GM18499 (cell line): ENCODE results near the gene ME3.

Source experiments
- ATAC-seq: cut with Tn5 transposase; IDR thresholded peaks from one replicate; pipeline ENCODE4 v1.9.1; 2021; ENCODE audit warnings: moderate number of reproducible peaks; ENCODE audit not compliant: insufficient read depth, unreplicated experiment

Gene ME3

GRCh38 chr11:86592659-86593451 lies 79.6 kb downstream of the ME3 start:
- peak; percentile 96 for ATAC-seq

DNA sequence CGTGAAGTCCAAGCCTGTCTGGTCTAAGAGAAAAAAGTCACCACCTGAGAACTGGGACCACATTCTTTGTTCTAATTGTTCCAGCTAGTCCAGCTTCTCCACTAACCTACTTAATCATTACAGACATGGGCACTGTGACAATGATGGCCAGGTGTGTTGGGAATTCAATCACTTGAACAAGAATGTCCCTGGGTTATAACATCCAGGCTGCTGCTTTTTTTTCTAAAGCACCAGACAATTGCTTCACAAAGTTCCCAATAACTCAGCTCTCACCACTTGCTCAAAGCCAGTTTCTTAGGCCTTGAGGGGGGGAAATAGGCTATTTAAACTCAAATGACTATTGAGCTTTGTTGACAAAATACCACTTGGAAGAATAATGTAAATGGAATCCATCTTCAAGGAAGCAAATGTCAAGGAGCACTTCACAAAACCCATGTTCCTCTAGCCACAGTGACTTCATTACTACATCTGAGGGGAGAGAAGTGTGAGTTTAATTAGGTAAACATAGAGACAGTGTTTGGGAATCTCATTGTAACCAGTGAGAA lies 80.3 kb downstream of the ME3 start:
- ATAC-seq = no peak

DNA sequence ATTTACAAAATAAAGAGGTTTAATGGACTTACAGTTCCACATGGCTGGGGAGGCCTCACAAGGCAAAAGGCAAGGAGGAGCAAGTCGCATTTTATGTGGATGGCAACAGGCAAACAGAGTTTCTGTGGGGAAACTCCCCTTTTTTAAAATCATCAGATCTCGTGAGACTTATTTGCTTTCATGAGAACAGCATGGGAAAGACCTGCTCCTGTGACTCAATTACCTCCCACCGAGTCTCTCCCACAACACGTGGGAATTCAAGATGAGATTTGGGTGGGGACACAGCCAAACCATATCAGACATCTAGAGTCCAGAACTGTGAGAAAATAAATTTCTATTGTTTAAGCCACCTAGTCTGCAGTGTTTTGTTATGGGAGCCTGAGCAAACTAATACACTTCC lies 80.8 kb downstream of the ME3 start:
- ATAC-seq = no peak

DNA sequence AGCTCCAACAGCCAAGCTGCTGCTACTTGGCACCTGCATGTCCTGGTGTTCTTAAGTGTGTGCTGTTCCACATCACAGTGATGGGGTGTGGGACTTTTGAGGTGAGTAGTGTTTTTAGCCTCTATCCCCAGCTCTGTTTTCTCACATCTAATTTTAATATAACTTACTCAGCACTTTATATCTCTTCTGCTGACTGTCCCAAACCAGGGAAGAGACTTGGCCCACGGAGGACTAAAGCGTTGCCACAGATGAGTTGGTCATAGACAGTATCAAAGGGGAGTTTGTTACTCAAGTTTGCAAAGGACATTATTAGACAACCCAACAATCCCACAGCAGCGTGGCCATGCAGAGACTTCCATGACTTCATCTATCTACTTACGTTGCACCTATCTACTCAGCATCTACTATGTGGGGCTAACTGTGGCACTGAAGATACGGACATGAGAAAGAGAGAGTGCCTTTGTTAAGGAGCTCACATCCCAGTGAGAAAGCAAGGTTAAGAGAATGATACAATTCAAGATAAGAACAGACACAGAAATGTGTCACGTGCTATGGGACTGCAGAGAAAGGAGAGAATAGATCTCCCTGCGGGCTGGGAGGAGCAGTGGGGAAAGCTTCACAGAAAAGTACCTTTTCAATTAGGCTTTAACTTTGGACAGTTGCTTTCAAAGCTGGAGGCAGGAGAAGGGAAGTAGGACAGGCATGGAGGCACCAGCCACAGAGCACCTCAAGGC lies 82.4 kb downstream of the ME3 start:
- no peak for ATAC-seq

- no peak for ATAC-seq
Observed at GRCh38 chr11:86589204-86589603, 83.2 kb downstream of the ME3 start.

GRCh38 chr11:86588566-86589090 lies 83.8 kb downstream of the ME3 start:
- no peak for ATAC-seq

GRCh38 chr11:86587264-86588193 lies 84.9 kb downstream of the ME3 start:
- ATAC-seq = no peak

GRCh38 chr11:86586307-86586706 lies 86.1 kb downstream of the ME3 start:
- ATAC-seq = no peak

DNA sequence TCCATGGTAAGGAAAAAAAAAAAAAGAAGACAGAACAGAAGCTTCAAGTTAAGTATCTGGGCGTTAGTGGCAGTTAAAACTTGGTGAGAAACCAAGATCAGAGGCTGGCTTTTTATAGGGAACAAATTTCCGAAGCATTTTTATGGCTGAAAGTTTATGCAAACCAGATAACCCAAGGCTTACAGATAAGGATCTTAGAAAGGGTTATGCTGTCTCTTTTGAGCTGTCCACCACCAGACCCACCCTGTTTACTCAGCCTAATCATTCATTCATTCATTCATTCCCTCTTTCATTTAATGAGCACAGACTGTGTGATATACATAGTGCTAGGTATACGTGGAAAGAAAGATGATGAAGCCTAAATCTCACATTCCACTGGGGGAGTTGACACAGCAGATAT lies 89.5 kb downstream of the ME3 start:
- ATAC-seq = no peak

DNA sequence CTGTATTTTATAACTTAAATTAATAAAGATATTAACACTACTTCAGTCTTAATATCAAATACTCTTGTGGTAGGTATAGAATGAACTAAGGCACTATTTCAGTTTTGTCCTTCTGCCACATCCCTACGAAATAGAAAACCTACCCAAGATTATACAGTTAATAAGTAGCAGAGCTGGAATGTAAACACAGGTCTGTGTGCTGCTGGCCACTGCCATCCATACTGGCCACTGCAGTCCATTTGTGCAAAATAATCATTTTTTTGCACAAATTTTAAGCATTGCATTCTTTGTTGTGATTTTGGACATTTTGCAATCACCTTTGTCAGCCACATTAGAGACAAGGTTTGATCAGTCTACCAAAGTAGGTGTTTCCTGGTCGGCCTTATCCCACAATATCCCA lies 91.9 kb downstream of the ME3 start:
- no peak for ATAC-seq

- ATAC-seq = no peak
Observed at GRCh38 chr11:86579406-86579731, 93.0 kb downstream of the ME3 start.

- no peak for ATAC-seq
Observed at GRCh38 chr11:86578727-86579405, 93.5 kb downstream of the ME3 start.

GRCh38 chr11:86577644-86578636 lies 94.5 kb downstream of the ME3 start:
- no peak for ATAC-seq

DNA sequence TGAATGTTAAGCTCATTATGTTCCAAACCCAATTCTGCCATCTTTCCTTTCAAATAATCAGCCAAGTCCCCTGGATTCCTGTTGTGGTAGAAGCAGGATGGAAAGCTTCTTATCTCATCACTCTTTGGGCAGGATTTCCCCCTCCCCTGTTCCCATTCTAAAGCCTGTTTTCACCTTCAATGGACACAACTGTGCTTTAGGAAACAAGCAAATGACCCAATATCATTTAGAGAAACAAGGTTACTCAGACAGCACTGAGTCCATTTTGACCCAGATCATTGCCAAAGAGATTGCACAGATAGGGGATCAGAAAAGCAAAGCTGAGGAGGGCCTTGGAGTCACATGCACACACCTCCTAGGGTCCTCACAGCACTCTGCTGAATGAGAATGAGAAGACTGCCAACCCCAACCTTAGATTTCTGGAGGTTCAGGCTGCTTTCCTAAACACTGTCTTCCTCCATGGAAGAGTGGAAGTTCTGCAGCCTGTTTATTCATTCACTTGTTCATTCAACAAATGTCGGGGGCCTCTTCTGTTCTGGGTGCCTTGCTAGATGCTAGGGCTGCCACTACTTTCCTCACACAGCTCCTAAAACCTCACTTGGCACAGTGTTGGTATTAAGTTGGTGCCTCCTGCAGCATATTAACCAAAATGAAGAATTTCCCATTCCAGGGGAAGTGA lies 95.3 kb downstream of the ME3 start:
- no peak for ATAC-seq

DNA sequence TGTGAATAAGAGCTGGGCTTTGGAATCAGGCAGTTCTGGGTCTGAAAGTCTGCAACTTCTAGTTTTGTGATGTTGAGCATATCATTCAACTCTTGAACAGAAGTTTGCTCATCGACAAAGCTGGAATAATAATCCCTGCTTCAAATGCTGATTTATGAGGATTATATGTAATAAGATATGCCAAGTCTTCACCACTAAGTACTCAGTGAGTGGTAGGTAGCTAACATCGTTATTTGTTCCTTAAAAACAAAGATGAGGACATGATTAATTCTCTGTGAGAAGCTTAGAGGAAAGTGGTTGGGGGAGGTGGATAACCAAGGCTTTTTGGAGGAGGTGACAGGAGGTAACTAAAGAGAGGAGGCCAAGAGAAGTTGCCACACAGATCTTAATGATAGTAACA lies 96.5 kb downstream of the ME3 start:
- no peak for ATAC-seq

DNA sequence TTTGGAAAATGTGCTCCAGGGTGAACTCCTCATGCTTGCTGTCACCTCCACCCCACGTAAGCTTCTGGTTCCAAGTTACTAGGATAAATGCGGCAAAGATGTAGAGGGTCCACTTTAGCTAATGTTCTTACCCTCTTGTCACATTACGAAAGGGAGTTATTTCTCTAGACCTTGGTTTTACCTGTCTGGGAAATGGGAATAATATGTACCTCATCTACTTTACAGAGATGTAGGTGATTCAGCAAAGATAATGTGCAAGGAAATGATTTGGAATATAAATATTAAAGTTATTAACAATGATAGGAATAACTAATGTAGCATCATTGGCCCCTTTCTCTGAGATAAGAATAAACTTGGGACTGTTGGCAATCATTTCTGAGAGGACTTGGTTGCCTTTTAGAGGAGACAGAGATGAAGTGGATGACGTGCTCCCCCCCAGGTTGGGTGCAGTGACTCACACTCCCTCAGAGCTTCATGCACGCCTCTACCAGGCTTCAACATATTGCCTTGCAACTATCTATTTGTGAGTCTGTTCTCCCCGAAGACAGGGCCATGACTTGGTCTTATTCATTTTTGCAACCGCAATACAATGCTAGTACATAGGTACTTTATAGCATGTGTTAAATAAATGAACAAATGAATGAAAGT lies 97.1 kb downstream of the ME3 start:
- ATAC-seq = no peak

GRCh38 chr11:86574493-86575207 lies 97.8 kb downstream of the ME3 start:
- no peak for ATAC-seq
